Measurements from ENCODE around the gene MAP3K9. TPM values are rescaled to one million over a fixed set of nuclear protein-coding genes. Genes with fewer than 3 reads are reported as not detected.

MAP3K9 gene
- total RNA-seq, 4 donors from 2014 or later, result 0.29 to 2.8 (median 1.2) TPM

DNA sequence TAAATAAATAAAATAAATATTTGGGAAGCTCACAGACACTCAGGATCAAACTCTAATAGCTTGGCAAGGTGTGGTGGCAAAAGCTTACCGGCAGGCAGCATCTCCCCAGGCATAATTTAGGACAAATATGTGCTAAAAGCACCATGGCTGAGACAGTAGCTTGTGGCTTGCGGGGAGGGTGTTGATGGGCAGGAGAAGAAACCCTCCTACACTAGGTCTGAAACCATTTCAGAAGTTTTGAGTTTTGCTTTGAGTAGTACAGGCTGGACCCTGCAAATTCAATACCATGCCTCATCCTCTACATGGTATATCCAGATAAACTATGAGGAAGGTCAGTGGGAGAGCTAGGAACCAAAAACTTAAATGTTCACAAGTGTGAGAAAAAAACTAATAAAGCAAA, 33.1 kb downstream of the MAP3K9 start:
- no peaks in the 10 kb centered on the region for H3K9me3 ChIP-seq
- DNase-seq, result no peak
- H3K27me3 ChIP-seq, result no peaks in the 10 kb centered on the region
- H3K4me3 ChIP-seq, result no peak overlapping the region
- no peaks in the 10 kb centered on the region for H3K4me1 ChIP-seq
- H3K36me3 ChIP-seq, result no peaks in the 10 kb centered on the region
- H3K27ac ChIP-seq, result no peak overlapping the region
- intact Hi-C loops (cut with DNase I; ENCODE audit: low total_unique reads), result no loop called here
- TF ChIP-seq POLR2A (IDR thresholded peaks at IDR 0.05), result no peak
- TF ChIP-seq, protein P1, sequence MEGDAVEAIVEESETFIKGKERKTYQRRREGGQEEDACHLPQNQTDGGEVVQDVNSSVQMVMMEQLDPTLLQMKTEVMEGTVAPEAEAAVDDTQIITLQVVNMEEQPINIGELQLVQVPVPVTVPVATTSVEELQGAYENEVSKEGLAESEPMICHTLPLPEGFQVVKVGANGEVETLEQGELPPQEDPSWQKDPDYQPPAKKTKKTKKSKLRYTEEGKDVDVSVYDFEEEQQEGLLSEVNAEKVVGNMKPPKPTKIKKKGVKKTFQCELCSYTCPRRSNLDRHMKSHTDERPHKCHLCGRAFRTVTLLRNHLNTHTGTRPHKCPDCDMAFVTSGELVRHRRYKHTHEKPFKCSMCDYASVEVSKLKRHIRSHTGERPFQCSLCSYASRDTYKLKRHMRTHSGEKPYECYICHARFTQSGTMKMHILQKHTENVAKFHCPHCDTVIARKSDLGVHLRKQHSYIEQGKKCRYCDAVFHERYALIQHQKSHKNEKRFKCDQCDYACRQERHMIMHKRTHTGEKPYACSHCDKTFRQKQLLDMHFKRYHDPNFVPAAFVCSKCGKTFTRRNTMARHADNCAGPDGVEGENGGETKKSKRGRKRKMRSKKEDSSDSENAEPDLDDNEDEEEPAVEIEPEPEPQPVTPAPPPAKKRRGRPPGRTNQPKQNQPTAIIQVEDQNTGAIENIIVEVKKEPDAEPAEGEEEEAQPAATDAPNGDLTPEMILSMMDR (IDR thresholded peaks at IDR 0.05), result no peak

DNA sequence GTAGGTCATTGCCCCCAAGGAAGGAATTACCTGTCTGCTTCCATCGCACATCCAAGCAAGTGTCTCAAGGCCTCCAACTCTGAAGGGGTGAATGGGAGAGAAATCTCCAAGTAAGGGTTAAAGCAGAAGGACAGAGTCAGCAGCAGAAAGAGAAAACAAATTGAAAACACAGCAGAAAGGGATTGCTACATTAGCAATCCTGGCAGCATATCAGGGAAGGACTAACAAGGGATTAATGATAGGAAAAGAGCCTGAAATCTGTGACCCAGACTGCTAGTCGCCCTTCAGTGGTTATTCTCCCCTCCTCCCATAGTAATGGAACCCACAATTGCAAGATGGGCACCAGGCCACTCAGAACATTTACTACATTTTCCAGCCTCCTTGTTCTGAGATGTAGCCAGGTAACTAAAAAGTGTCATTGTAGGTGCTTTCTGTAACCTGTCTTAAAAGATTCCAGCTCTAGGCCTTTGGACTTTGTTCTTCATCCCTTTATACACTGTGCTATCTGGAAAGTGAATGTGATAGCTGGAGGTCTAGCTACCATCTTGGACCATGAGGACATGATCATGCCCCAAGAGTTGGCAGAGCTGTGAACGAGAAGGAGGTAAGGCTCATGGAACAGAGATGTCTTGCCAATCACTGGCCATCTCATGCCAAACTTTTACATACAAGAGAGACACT, 36.0 kb downstream of the MAP3K9 start:
- Histone ChIP-seq H3K27me3 (no peaks in the 10 kb centered on the region), H3K4me3 (no peak overlapping the region), H3K4me1 (no peaks in the 10 kb centered on the region), H3K9me3 (no peaks in the 10 kb centered on the region), H3K36me3 (no peaks in the 10 kb centered on the region), H3K27ac (no peak overlapping the region)
- DNase-seq, result no peak
- TF ChIP-seq, protein P1 (IDR thresholded peaks at IDR 0.05), result no peak
- no peak for TF ChIP-seq POLR2A (IDR thresholded peaks at IDR 0.05)
- intact Hi-C loops (cut with DNase I; ENCODE audit: low total_unique reads), result no loop called here

DNA sequence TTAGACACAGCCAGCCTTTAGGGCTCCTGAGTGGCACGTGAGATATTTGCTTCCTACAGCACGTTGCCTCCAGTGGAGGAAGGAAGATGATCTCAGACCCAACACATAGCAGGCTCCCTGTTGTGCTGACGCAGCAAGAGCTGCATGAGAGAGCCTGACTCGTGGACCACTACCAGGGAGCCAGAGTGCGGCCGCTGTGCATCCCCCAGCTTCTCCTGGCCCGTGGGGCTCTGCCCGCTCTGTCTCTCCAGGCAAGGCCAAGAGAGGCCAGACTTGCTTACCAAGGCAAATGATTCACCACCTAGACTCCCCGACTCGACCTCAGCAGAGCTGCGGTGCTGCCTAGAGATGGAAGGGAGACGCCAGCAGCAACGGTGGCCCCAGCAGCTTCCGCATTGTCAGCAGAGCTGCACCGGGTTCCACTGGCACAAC, 37.5 kb downstream of the MAP3K9 start:
- intact Hi-C loops (cut with DNase I; ENCODE audit: low total_unique reads), result no loop called here
- Histone ChIP-seq H3K4me1 (no peaks in the 10 kb centered on the region), H3K27me3 (no peaks in the 10 kb centered on the region), H3K4me3 (no peak overlapping the region), H3K27ac (no peak overlapping the region), H3K36me3 (no peaks in the 10 kb centered on the region), H3K9me3 (no peaks in the 10 kb centered on the region)
- no peak for DNase-seq
- TF ChIP-seq POLR2A (IDR thresholded peaks at IDR 0.05), result no peak
- TF ChIP-seq, protein P1 (IDR thresholded peaks at IDR 0.05), result no peak

DNA sequence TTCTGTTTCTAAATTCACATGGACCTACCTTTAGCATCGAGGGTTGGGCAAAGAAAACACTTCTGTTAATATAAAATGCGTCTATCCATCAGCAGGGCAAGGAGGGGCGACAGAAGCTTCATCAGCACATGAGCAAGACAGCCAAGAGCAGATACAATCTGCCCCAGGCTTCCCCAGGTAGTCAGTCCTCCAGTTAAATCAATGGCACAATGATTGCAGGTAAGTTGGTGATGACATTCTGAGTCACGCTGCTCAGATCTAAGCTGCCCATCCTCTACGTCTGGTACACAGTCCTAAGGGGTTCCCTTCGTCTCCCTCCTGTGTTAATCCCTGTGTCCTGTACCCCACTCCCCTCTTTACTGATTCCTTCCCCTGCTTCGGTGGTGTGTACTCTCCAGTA, 38.8 kb downstream of the MAP3K9 start:
- Histone ChIP-seq H3K27me3 (no peaks in the 10 kb centered on the region), H3K27ac (no peak overlapping the region), H3K36me3 (no peaks in the 10 kb centered on the region), H3K9me3 (no peaks in the 10 kb centered on the region), H3K4me3 (no peak overlapping the region), H3K4me1 (no peaks in the 10 kb centered on the region)
- TF ChIP-seq, protein P1 (IDR thresholded peaks at IDR 0.05), result no peak
- TF ChIP-seq POLR2A (IDR thresholded peaks at IDR 0.05), result no peak
- DNase-seq, result no peak
- intact Hi-C loops (cut with DNase I; ENCODE audit: low total_unique reads), result no loop called here

DNA sequence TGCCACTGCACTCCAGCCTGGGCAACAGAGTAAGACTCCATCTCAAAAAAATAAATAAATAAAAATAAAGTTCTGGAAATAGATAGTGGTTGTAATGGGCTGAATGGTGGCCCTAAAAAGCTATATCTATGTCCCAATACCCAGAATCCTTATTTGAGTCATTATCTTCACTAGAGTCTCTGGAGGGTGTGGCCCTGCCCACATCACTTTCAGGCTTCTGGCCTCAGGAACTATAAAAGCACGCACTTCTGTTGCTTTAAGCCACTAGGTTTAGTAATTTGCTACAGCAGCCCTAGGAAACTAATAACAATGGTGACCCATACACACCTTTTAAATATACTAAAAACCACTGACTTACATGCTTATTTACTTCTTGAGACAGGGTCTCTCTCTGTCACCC, 49.9 kb downstream of the MAP3K9 start:
- intact Hi-C loops (cut with DNase I; ENCODE audit: low total_unique reads), result no loop called here
- H3K27ac ChIP-seq, result no peak overlapping the region
- no peaks in the 10 kb centered on the region for H3K9me3 ChIP-seq
- DNase-seq, result no peak
- H3K4me1 ChIP-seq, result no peaks in the 10 kb centered on the region
- no peaks in the 10 kb centered on the region for H3K27me3 ChIP-seq
- TF ChIP-seq, protein P1 (IDR thresholded peaks at IDR 0.05), result no peak
- no peak for TF ChIP-seq POLR2A (IDR thresholded peaks at IDR 0.05)
- no peaks in the 10 kb centered on the region for H3K36me3 ChIP-seq
- no peak overlapping the region for H3K4me3 ChIP-seq
